ENCODE data around the gene PHC3.

GRCh38 chr3:170089862-170090600 lies 91.5 kb downstream of the PHC3 start:
- no peak for TF ChIP-seq CTCF (IDR thresholded peaks at IDR 0.05)
- TF ChIP-seq POLR2AphosphoS5 (IDR thresholded peaks at IDR 0.05) = no peak
- TF ChIP-seq EP300 (IDR thresholded peaks at IDR 0.05; ENCODE audit: low read depth) = no peak
